BLaER1 (cell line): ENCODE data around the gene P4HB.

Source experiments
- H3K27ac ChIP-seq: shearing (Covaris generic); formaldehyde crosslinking; 2 replicates; pipeline ENCODE4 v1.8.1; 2022
- H3K27me3 ChIP-seq: shearing (Covaris generic); formaldehyde crosslinking; 2 replicates; pipeline ENCODE4 v1.8.1; 2022
- H3K36me3 ChIP-seq: shearing (Covaris generic); formaldehyde crosslinking; 2 replicates; pipeline ENCODE4 v1.8.1; 2022
- H3K4me1 ChIP-seq: shearing (Covaris generic); formaldehyde crosslinking; 2 replicates; pipeline ENCODE4 v1.8.1; 2022
- H3K4me2 ChIP-seq: shearing (Covaris generic); formaldehyde crosslinking; 2 replicates; pipeline ENCODE4 v1.8.1; 2022
- H3K4me3 ChIP-seq: shearing (Covaris generic); formaldehyde crosslinking; 2 replicates; pipeline ENCODE4 v1.8.1; 2022
- H3K9ac ChIP-seq: shearing (Covaris generic); formaldehyde crosslinking; 2 replicates; pipeline ENCODE4 v1.8.1; 2022
- H3K9me3 ChIP-seq: shearing (Covaris generic); formaldehyde crosslinking; 2 replicates; pipeline ENCODE4 v1.8.1; 2022
- H4K20me1 ChIP-seq: shearing (Covaris generic); formaldehyde crosslinking; 2 replicates; pipeline ENCODE4 v1.8.1; 2022
- Cebpa-rat ChIP-seq: shearing (Covaris generic); IDR thresholded peaks from 2 replicates; pipeline ENCODE4 v1.8.1; 2022

Gene P4HB

GRCh38 chr17:81885454-81885853 is 25.1 kb upstream of the P4HB start:
- H3K4me1 ChIP-seq = peaks cover 13% of the 10 kb centered on the region
- H3K27me3 ChIP-seq = no peaks in the 10 kb centered on the region
- H3K36me3 ChIP-seq = peaks cover 100% of the 10 kb centered on the region
- H3K4me2 ChIP-seq = no peak overlapping the region
- no peak overlapping the region for H3K4me3 ChIP-seq
- peaks cover 71% of the 10 kb centered on the region for H4K20me1 ChIP-seq
- no peak overlapping the region for H3K27ac ChIP-seq
- no peak for TF ChIP-seq Cebpa-rat
- 0 out of 2 replicates have a peak overlapping the region, but pooled peaks have one; percentile 15 for H3K9ac ChIP-seq
- no peaks in the 10 kb centered on the region for H3K9me3 ChIP-seq

GRCh38 chr17:81884968-81885367 is 24.6 kb upstream of the P4HB start:
- TF ChIP-seq Cebpa-rat = no peak
- H3K9ac ChIP-seq = 0 out of 2 replicates have a peak overlapping the region, but pooled peaks have one; percentile 15
- H3K4me2 ChIP-seq = no peak overlapping the region
- H3K36me3 ChIP-seq = peaks cover 100% of the 10 kb centered on the region
- no peak overlapping the region for H3K27ac ChIP-seq
- peaks cover 66% of the 10 kb centered on the region for H4K20me1 ChIP-seq
- H3K4me1 ChIP-seq = peaks cover 8% of the 10 kb centered on the region
- no peaks in the 10 kb centered on the region for H3K27me3 ChIP-seq
- H3K4me3 ChIP-seq = no peak overlapping the region
- H3K9me3 ChIP-seq = no peaks in the 10 kb centered on the region

GRCh38 chr17:81884520-81884919 is 24.2 kb upstream of the P4HB start:
- H3K36me3 ChIP-seq = peaks cover 100% of the 10 kb centered on the region
- no peaks in the 10 kb centered on the region for H3K27me3 ChIP-seq
- H3K4me2 ChIP-seq = no peak overlapping the region
- peaks cover 61% of the 10 kb centered on the region for H4K20me1 ChIP-seq
- no peak for TF ChIP-seq Cebpa-rat
- 0 out of 2 replicates have a peak overlapping the region, but pooled peaks have one; percentile 15 for H3K9ac ChIP-seq
- H3K27ac ChIP-seq = no peak overlapping the region
- no peak overlapping the region for H3K4me3 ChIP-seq
- no peaks in the 10 kb centered on the region for H3K9me3 ChIP-seq
- peaks cover 3% of the 10 kb centered on the region for H3K4me1 ChIP-seq

GRCh38 chr17:81879121-81879520 is 18.8 kb upstream of the P4HB start:
- no peaks in the 10 kb centered on the region for H3K9me3 ChIP-seq
- H3K36me3 ChIP-seq = peaks cover 78% of the 10 kb centered on the region
- no peaks in the 10 kb centered on the region for H3K27me3 ChIP-seq
- no peak for TF ChIP-seq Cebpa-rat
- no peak overlapping the region for H3K4me3 ChIP-seq
- peaks cover 7% of the 10 kb centered on the region for H4K20me1 ChIP-seq
- H3K4me1 ChIP-seq = no peaks in the 10 kb centered on the region
- H3K27ac ChIP-seq = no peak overlapping the region
- no peak overlapping the region; the same call in 1 of the 2 replicates for H3K9ac ChIP-seq
- H3K4me2 ChIP-seq = no peak overlapping the region

- H3K4me1 ChIP-seq = peaks cover 7% of the 10 kb centered on the region
- no peaks in the 10 kb centered on the region for H3K9me3 ChIP-seq
- no peaks in the 10 kb centered on the region for H3K27me3 ChIP-seq
- TF ChIP-seq Cebpa-rat = no peak
- peaks cover 70% of the 10 kb centered on the region for H3K36me3 ChIP-seq
- H3K4me2 ChIP-seq = no peak overlapping the region
- no peaks in the 10 kb centered on the region for H4K20me1 ChIP-seq
- H3K4me3 ChIP-seq = no peak overlapping the region
- no peak overlapping the region for H3K9ac ChIP-seq
- no peak overlapping the region for H3K27ac ChIP-seq
These were observed 18.0 kb upstream of the P4HB start for GRCh38 chr17:81878294-81878693.

- Histone ChIP-seq H3K9ac (no peak overlapping the region), H3K4me2 (no peak overlapping the region), H3K27me3 (no peaks in the 10 kb centered on the region), H3K4me1 (peaks cover 14% of the 10 kb centered on the region), H3K4me3 (no peak overlapping the region), H3K27ac (no peak overlapping the region), H3K36me3 (peaks cover 63% of the 10 kb centered on the region), H4K20me1 (no peaks in the 10 kb centered on the region), H3K9me3 (no peaks in the 10 kb centered on the region)
- TF ChIP-seq Cebpa-rat = no peak
These were observed 17.2 kb upstream of the P4HB start for GRCh38 chr17:81877569-81877968.

- TF ChIP-seq Cebpa-rat = no peak
- Histone ChIP-seq H3K4me3 (peak overlapping the region; percentile 94), H3K4me1 (peaks cover 51% of the 10 kb centered on the region), H4K20me1 (peaks cover 42% of the 10 kb centered on the region), H3K27me3 (no peaks in the 10 kb centered on the region), H3K27ac (peak overlapping the region; percentile 100), H3K9me3 (no peaks in the 10 kb centered on the region), H3K4me2 (peak overlapping the region; percentile 88), H3K36me3 (peaks cover 34% of the 10 kb centered on the region), H3K9ac (peak overlapping the region; percentile 99)
These were observed 11.3 kb upstream of the P4HB start for GRCh38 chr17:81871387-81872230.

GRCh38 chr17:81870981-81871386 is 10.6 kb upstream of the P4HB start, which contains the start of gene ARHGDIA:
Gene ARHGDIA, minus strand, starts transcription at chr17:81871337. Its CDS starts 1,407 bp downstream, at chr17:81869930.
- Histone ChIP-seq H3K4me2 (peak within 1 kb of the TSS; percentile 89), H3K27me3 (no peaks in the 10 kb centered on the region), H3K4me1 (peaks cover 58% of the 10 kb centered on the region), H3K27ac (peak within 1 kb of the TSS; percentile 100), H3K9me3 (no peaks in the 10 kb centered on the region), H4K20me1 (peaks cover 49% of the 10 kb centered on the region), H3K36me3 (peaks cover 37% of the 10 kb centered on the region), H3K9ac (peak within 1 kb of the TSS; percentile 99), H3K4me3 (peak within 1 kb of the TSS; percentile 94)
- no peak for TF ChIP-seq Cebpa-rat

- TF ChIP-seq Cebpa-rat = no peak
- Histone ChIP-seq H3K4me3 (peak overlapping the region; percentile 94), H3K36me3 (peaks cover 43% of the 10 kb centered on the region), H4K20me1 (peaks cover 55% of the 10 kb centered on the region), H3K4me2 (peak overlapping the region; percentile 89), H3K9ac (peak overlapping the region; percentile 99), H3K27me3 (no peaks in the 10 kb centered on the region), H3K9me3 (no peaks in the 10 kb centered on the region), H3K4me1 (peaks cover 64% of the 10 kb centered on the region), H3K27ac (peak overlapping the region; percentile 100)
These were observed 10.0 kb upstream of the P4HB start for GRCh38 chr17:81870131-81870980.
